ENCODE data around the gene SLC2A13.

Gene SLC2A13

GRCh38 chr12:40101747-40102146, 4.1 kb downstream of the SLC2A13 start:
- ChIA-PET POLR2A (no interaction called here), CTCF (interaction anchor here (1.4 to 9.6 kb wide), 2 partner anchors 15 to 90 kb away, joined by 3 to 66 read pairs; no protein-coding TSS in a partner anchor)
- TF ChIP-seq CTCF (IDR thresholded peaks at IDR 0.05; ENCODE audit: control extremely low read depth, extremely low read depth, low read depth, missing control alignments), result no peak
- no peak for DNase-seq (ENCODE audit: extremely low spot score)

- ChIA-PET CTCF (no interaction called here), POLR2A (no interaction called here)
- no peak for DNase-seq (ENCODE audit: extremely low spot score)
- no peak for TF ChIP-seq CTCF (IDR thresholded peaks at IDR 0.05; ENCODE audit: control extremely low read depth, extremely low read depth, low read depth, missing control alignments)
Observed at GRCh38 chr12:40099423-40099853, 6.4 kb downstream of the SLC2A13 start.

- ChIA-PET POLR2A (no interaction called here), CTCF (no interaction called here)
- no peak for TF ChIP-seq CTCF (IDR thresholded peaks at IDR 0.05; ENCODE audit: control extremely low read depth, extremely low read depth, low read depth, missing control alignments)
Observed at GRCh38 chr12:40098406-40099145, 7.3 kb downstream of the SLC2A13 start.

GRCh38 chr12:40093512-40093911, 12.4 kb downstream of the SLC2A13 start:
- POLR2A ChIA-PET, result no interaction called here
- CTCF ChIA-PET, result interaction anchor here (1.2 kb wide), 1 partner anchor 25 kb away, joined by 4 read pairs; no protein-coding TSS in a partner anchor
- TF ChIP-seq CTCF (IDR thresholded peaks at IDR 0.05; ENCODE audit: control extremely low read depth, extremely low read depth, low read depth, missing control alignments), result no peak
- DNase-seq (ENCODE audit: extremely low spot score), result no peak

More at GRCh38 chr12:40098406-40099145, 7.3 kb downstream of the SLC2A13 start:
- no peak for DNase-seq (ENCODE audit: extremely low spot score)

GRCh38 chr12:40086471-40086870, 19.4 kb downstream of the SLC2A13 start:
- TF ChIP-seq CTCF (IDR thresholded peaks at IDR 0.05; ENCODE audit: control extremely low read depth, extremely low read depth, low read depth, missing control alignments), result no peak
- no peak for DNase-seq (ENCODE audit: extremely low spot score)
- ChIA-PET POLR2A (interaction anchor here (0.6 kb wide), 1 partner anchor 69 kb away, joined by 3 read pairs; no protein-coding TSS in a partner anchor), CTCF (interaction anchor here (1.0 to 1.4 kb wide), 4 partner anchors 15 to 183 kb away, joined by 3 read pairs; no protein-coding TSS in a partner anchor)

- ChIA-PET POLR2A (no interaction called here), CTCF (interaction anchor here (1.1 to 1.5 kb wide), 3 partner anchors 10 to 67 kb away, joined by 3 to 4 read pairs (median 3); no protein-coding TSS in a partner anchor)
- DNase-seq (ENCODE audit: extremely low spot score), result no peak
- no peak for TF ChIP-seq CTCF (IDR thresholded peaks at IDR 0.05; ENCODE audit: control extremely low read depth, extremely low read depth, low read depth, missing control alignments)
Observed at GRCh38 chr12:40078266-40078665, 27.6 kb downstream of the SLC2A13 start.
